ENCODE data around the gene GNPAT. TPM values are rescaled to one million over a fixed set of nuclear protein-coding genes. Genes with fewer than 3 reads are reported as not detected.

The GNPAT gene
- total RNA-seq, 1 experiment from 2014 or later, result 40.5 TPM

GRCh38 chr1:231234506-231234905, 6.5 kb upstream of the GNPAT start:
- H3K9me2 ChIP-seq (replicated peaks; ENCODE audit: low read length), result no peaks in the 10 kb centered on the region
- DNase-seq (no peak), ATAC-seq (no peak)
- no peaks in the 10 kb centered on the region for H3K27me3 ChIP-seq (ENCODE audit: low read length)
- H3K27ac ChIP-seq (ENCODE audit: low read length), result no peak overlapping the region
- ChIA-PET CTCF (no interaction called here), POLR2A (ENCODE audit: unreplicated experiment) (interaction anchor here (0.5 kb wide), 1 partner anchor 369 kb away, joined by 17 read pairs; no protein-coding TSS in a partner anchor)
- no peak overlapping the region for H2AFZ ChIP-seq (ENCODE audit: low read length)
- no peaks in the 10 kb centered on the region for H3K79me2 ChIP-seq (ENCODE audit: low read length)
- intact Hi-C loops (cut with micrococcal nuclease), result no loop called here
- peaks cover 18% of the 10 kb centered on the region; the same call in 1 of the 2 replicates for H3K36me3 ChIP-seq (ENCODE audit: low read depth, low read length)
- no peaks in the 10 kb centered on the region for H4K20me1 ChIP-seq (ENCODE audit: low read length)
- H3K4me3 ChIP-seq (ENCODE audit: low read length), result no peak overlapping the region
- BruUV-seq (replicated peaks), result no TSS peak
- no peaks in the 10 kb centered on the region for H3K9me3 ChIP-seq (ENCODE audit: low read length)
- no peak overlapping the region for H3K9ac ChIP-seq (ENCODE audit: low read length)
- H3K4me2 ChIP-seq (ENCODE audit: low read length), result no peak overlapping the region
- TF ChIP-seq EZH2 (IDR thresholded peaks at IDR 0.05; ENCODE audit: low read length, unreplicated experiment) (no peak), EZH2phosphoT487 (IDR thresholded peaks at IDR 0.05; ENCODE audit: borderline replicate concordance, low read length) (no peak), CTCF (conservative IDR thresholded peaks at IDR 0.05; ENCODE audit: low read depth, low read length) (no peak)
- H3F3A ChIP-seq (ENCODE audit: low read length, unreplicated experiment), result no peaks in the 10 kb centered on the region
- H3K4me1 ChIP-seq (ENCODE audit: insufficient read depth, low read length), result no peaks in the 10 kb centered on the region

GRCh38 chr1:231235526-231236207, 5.3 kb upstream of the GNPAT start:
- TF ChIP-seq CTCF (conservative IDR thresholded peaks at IDR 0.05; ENCODE audit: low read depth, low read length), result no peak
- TF ChIP-seq EZH2phosphoT487 (IDR thresholded peaks at IDR 0.05; ENCODE audit: borderline replicate concordance, low read length), result no peak
- TF ChIP-seq EZH2 (IDR thresholded peaks at IDR 0.05; ENCODE audit: low read length, unreplicated experiment), result no peak
- H3K9ac ChIP-seq (ENCODE audit: low read length), result no peak overlapping the region
- intact Hi-C loops (cut with micrococcal nuclease), result no loop called here
- H3K79me2 ChIP-seq (ENCODE audit: low read length), result peaks cover 11% of the 10 kb centered on the region
- H4K20me1 ChIP-seq (ENCODE audit: low read length), result no peaks in the 10 kb centered on the region
- no peak overlapping the region for H2AFZ ChIP-seq (ENCODE audit: low read length)
- DNase-seq (no peak), ATAC-seq (no peak)
- H3K36me3 ChIP-seq (ENCODE audit: low read depth, low read length), result peaks cover 18% of the 10 kb centered on the region; the same call in 1 of the 2 replicates
- H3K27ac ChIP-seq (ENCODE audit: low read length), result no peak overlapping the region
- no peaks in the 10 kb centered on the region for H3K9me2 ChIP-seq (replicated peaks; ENCODE audit: low read length)
- H3K4me3 ChIP-seq (ENCODE audit: low read length), result no peak overlapping the region
- BruUV-seq (replicated peaks), result no TSS peak
- POLR2A ChIA-PET (ENCODE audit: unreplicated experiment), result no interaction called here
- no peaks in the 10 kb centered on the region for H3K27me3 ChIP-seq (ENCODE audit: low read length)
- no peaks in the 10 kb centered on the region for H3K9me3 ChIP-seq (ENCODE audit: low read length)
- H3K4me1 ChIP-seq (ENCODE audit: insufficient read depth, low read length), result peaks cover 11% of the 10 kb centered on the region
- H3K4me2 ChIP-seq (ENCODE audit: low read length), result no peak overlapping the region
- CTCF ChIA-PET, result no interaction called here
- H3F3A ChIP-seq (ENCODE audit: low read length, unreplicated experiment), result no peaks in the 10 kb centered on the region

- Histone ChIP-seq H3K4me3 (ENCODE audit: low read length) (no peak overlapping the region), H2AFZ (ENCODE audit: low read length) (no peak overlapping the region), H3K4me2 (ENCODE audit: low read length) (no peak overlapping the region), H4K20me1 (ENCODE audit: low read length) (no peaks in the 10 kb centered on the region), H3K9me3 (ENCODE audit: low read length) (no peaks in the 10 kb centered on the region), H3F3A (ENCODE audit: low read length, unreplicated experiment) (no peaks in the 10 kb centered on the region), H3K27me3 (ENCODE audit: low read length) (no peaks in the 10 kb centered on the region), H3K36me3 (ENCODE audit: low read depth, low read length) (peaks cover 18% of the 10 kb centered on the region; the same call in 1 of the 2 replicates), H3K4me1 (ENCODE audit: insufficient read depth, low read length) (peaks cover 12% of the 10 kb centered on the region), H3K9ac (ENCODE audit: low read length) (no peak overlapping the region), H3K79me2 (ENCODE audit: low read length) (peaks cover 16% of the 10 kb centered on the region), H3K27ac (ENCODE audit: low read length) (no peak overlapping the region), H3K9me2 (replicated peaks; ENCODE audit: low read length) (no peaks in the 10 kb centered on the region)
- CTCF ChIA-PET, result no interaction called here
- POLR2A ChIA-PET (ENCODE audit: unreplicated experiment), result no interaction called here
- no peak for ATAC-seq
- TF ChIP-seq EZH2 (IDR thresholded peaks at IDR 0.05; ENCODE audit: low read length, unreplicated experiment) (no peak), CTCF (conservative IDR thresholded peaks at IDR 0.05; ENCODE audit: low read depth, low read length) (no peak), EZH2phosphoT487 (IDR thresholded peaks at IDR 0.05; ENCODE audit: borderline replicate concordance, low read length) (no peak)
- intact Hi-C loops (cut with micrococcal nuclease), result no loop called here
- no TSS peak for BruUV-seq (replicated peaks)
- DNase-seq, result no peak
Observed at GRCh38 chr1:231236208-231236591, 4.8 kb upstream of the GNPAT start.
